Astrocyte (in vitro differentiated cells and primary cell): ENCODE results near the gene FIZ1. TPM values are rescaled to one million over a fixed set of nuclear protein-coding genes. Genes with fewer than 3 reads are reported as not detected.

Experiments used
- DNase-seq: peaks from one replicate; pipeline ENCODE4 v3.0.0-alpha.2; 2010; ENCODE audit warnings: low read depth
- FAIRE-seq: peaks from 2 replicates; lab custom pipeline; 2011; peaks lifted over from hg19 to GRCh38; lab: Jason Lieb, UNC
- H2AFZ ChIP-seq: 2 replicates; pipeline ENCODE4 v1.6.0; 2012; ENCODE audit warnings: low read depth, low read length, inconsistent platforms
- H3K27ac ChIP-seq: 2 replicates; pipeline ENCODE4 v1.5.1; 2011; ENCODE audit warnings: low read depth, low read length, inconsistent platforms
- H3K27me3 ChIP-seq: 2 replicates; pipeline ENCODE4 v1.6.0; 2011; ENCODE audit warnings: low read length, inconsistent platforms; ENCODE audit not compliant: insufficient read depth
- H3K36me3 ChIP-seq: 2 replicates; pipeline ENCODE4 v1.5.1; 2011; ENCODE audit warnings: low read length, inconsistent platforms; ENCODE audit not compliant: insufficient read depth
- H3K4me1 ChIP-seq: 2 replicates; pipeline ENCODE4 v1.5.1; 2011; ENCODE audit warnings: low read length, inconsistent platforms; ENCODE audit not compliant: insufficient read depth
- H3K4me2 ChIP-seq: 2 replicates; pipeline ENCODE4 v1.6.0; 2012; ENCODE audit warnings: low read length, inconsistent platforms
- H3K4me3 ChIP-seq: 2 replicates; pipeline ENCODE4 v1.5.1; 2011; ENCODE audit warnings: low read depth, mild to moderate bottlenecking, low read length, inconsistent platforms; ENCODE audit not compliant: insufficient read depth
- H3K79me2 ChIP-seq: 2 replicates; pipeline ENCODE4 v1.6.0; 2012; ENCODE audit warnings: mild to moderate bottlenecking, low read length, inconsistent platforms; ENCODE audit not compliant: insufficient read depth
- H3K9ac ChIP-seq: 2 replicates; pipeline ENCODE4 v1.6.0; 2012; ENCODE audit warnings: mild to moderate bottlenecking, low read length, inconsistent platforms
- H3K9me3 ChIP-seq: 2 replicates; pipeline ENCODE4 v1.5.1; 2012; ENCODE audit warnings: low read depth, mild to moderate bottlenecking, low read length, inconsistent platforms; ENCODE audit not compliant: insufficient read depth
- H4K20me1 ChIP-seq: 2 replicates; pipeline ENCODE4 v1.6.0; 2012; ENCODE audit warnings: low read length, inconsistent platforms; ENCODE audit not compliant: insufficient read depth
- H3K27ac Mint-ChIP-seq: one replicate; pipeline ENCODE4 v1.8.0; 2021; ENCODE audit warnings: mild to moderate bottlenecking, mixed read lengths; ENCODE audit not compliant: unreplicated experiment
- H3K27me3 Mint-ChIP-seq: one replicate; pipeline ENCODE4 v1.8.0; 2021; ENCODE audit warnings: low read depth, mixed read lengths; ENCODE audit not compliant: unreplicated experiment
- H3K36me3 Mint-ChIP-seq: one replicate; pipeline ENCODE4 v1.8.0; 2021; ENCODE audit warnings: low read depth, mixed read lengths; ENCODE audit not compliant: unreplicated experiment
- H3K4me1 Mint-ChIP-seq: one replicate; pipeline ENCODE4 v1.8.0; 2021; ENCODE audit warnings: low read depth, mixed read lengths; ENCODE audit not compliant: unreplicated experiment
- H3K4me3 Mint-ChIP-seq: one replicate; pipeline ENCODE4 v1.8.0; 2021; ENCODE audit warnings: mild to moderate bottlenecking, moderate library complexity, mixed read lengths; ENCODE audit not compliant: unreplicated experiment
- H3K9me3 Mint-ChIP-seq: one replicate; pipeline ENCODE4 v1.8.0; 2021; ENCODE audit warnings: mild to moderate bottlenecking, mixed read lengths; ENCODE audit not compliant: unreplicated experiment
- CTCF ChIP-seq: IDR thresholded peaks from 2 replicates; pipeline ENCODE4 v1.5.1; 2011; ENCODE audit warnings: low read depth, mild to moderate bottlenecking, inconsistent platforms, low read length, moderate library complexity; ENCODE audit not compliant: insufficient read depth
- EZH2 ChIP-seq: IDR thresholded peaks from 2 replicates; pipeline ENCODE4 v1.6.1; 2012; ENCODE audit warnings: mild to moderate bottlenecking, low read length, inconsistent platforms; ENCODE audit not compliant: insufficient read depth
- total RNA-seq: library from RNA; stranded (reverse); gene quantifications from 2 replicates; pipeline ENCODE4 v1.2.1, GENCODE V29; 2021

The FIZ1 gene
- total RNA-seq, 1 donor from 2014 or later, result 14.5 TPM

DNA sequence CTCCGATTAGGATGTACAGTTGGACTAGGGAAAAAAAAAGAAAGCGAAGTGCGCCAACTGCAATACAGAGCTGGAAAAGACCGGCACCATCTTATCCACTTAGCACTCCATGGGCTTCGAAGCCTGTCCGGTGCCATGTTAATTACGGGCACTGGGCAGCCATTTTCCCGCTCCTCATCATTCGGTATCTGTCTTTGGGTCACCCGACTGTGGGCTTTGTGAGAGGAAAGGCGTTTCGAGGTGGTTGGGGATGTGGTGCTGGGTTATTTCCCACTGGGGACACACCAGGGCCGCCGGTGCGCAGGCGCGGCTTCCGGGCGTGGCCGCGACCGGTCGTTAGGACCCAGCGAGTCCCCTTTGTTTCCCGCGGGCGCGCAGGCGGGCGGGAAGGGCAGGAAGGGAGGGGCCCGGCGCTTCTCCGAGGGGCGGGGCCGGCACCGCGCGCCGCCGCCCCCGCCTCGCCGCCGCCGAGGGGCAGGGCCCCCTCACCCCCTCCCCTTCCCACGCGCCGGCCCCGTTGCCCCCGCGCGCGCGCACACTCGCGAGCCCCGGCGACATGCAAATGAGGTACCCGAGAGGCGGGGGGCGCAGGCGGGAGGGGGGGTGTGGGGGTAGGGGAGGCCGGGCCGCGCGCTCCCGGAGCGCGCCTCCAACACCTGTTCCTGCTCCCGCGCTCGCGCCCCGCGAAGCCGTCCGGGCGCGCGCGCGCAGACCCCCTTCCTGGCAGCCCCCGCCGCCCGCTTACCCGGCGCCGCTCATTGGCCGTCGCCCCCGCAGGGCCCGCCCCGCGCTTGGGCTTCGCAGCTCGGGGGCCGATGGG lies 735 bp upstream of the FIZ1 start, which contains the start of gene ZNF524:
Gene ZNF524, plus strand, starts transcription at position 447 of the 820 bp plus-strand sequence. CDS start 1,825 bp downstream, outside the sequence.
- DNase-seq (peak; percentile 77), FAIRE-seq (no peak)

GRCh38 chr19:55598719-55599467 lies 424 bp downstream of the FIZ1 start:
- Histone ChIP-seq H2AFZ (peak overlapping the region; percentile 84), H3K4me2 (peak overlapping the region; percentile 89), H3K27me3 (no peaks in the 10 kb centered on the region), H4K20me1 (no peaks in the 10 kb centered on the region), H3K4me3 (peak overlapping the region; percentile 90), H3K27ac (peak overlapping the region; percentile 96), H3K36me3 (peaks cover 19% of the 10 kb centered on the region), H3K4me1 (no peaks in the 10 kb centered on the region), H3K79me2 (peaks cover 12% of the 10 kb centered on the region), H3K9ac (peak overlapping the region; percentile 96), H3K9me3 (no peaks in the 10 kb centered on the region)
- peak overlapping the region; percentile 97 for H3K4me3 Mint-ChIP-seq
- DNase-seq (peak; percentile 83), FAIRE-seq (no peak)
- H3K4me1 Mint-ChIP-seq, result peaks cover 4% of the 10 kb centered on the region
- H3K27ac Mint-ChIP-seq, result peak overlapping the region; percentile 80
- no peaks in the 10 kb centered on the region for H3K27me3 Mint-ChIP-seq
- peaks cover 24% of the 10 kb centered on the region for H3K36me3 Mint-ChIP-seq
- TF ChIP-seq EZH2, result no peak
- no peak for TF ChIP-seq CTCF
- H3K9me3 Mint-ChIP-seq, result peaks cover 8% of the 10 kb centered on the region

More for the DNA sequence above, 735 bp upstream of the FIZ1 start, which contains the start of gene ZNF524:
- Histone ChIP-seq H3K4me1 (peaks cover 5% of the 10 kb centered on the region), H3K9ac (peak within 1 kb of the TSS; percentile 96), H3K9me3 (no peaks in the 10 kb centered on the region), H3K4me3 (peak within 1 kb of the TSS; percentile 90), H3K27me3 (no peaks in the 10 kb centered on the region), H3K36me3 (peaks cover 14% of the 10 kb centered on the region), H3K79me2 (peaks cover 12% of the 10 kb centered on the region), H2AFZ (peak within 1 kb of the TSS; percentile 84), H4K20me1 (no peaks in the 10 kb centered on the region), H3K27ac (peak within 1 kb of the TSS; percentile 96), H3K4me2 (peak within 1 kb of the TSS; percentile 89)
- TF ChIP-seq CTCF (no peak), EZH2 (no peak)
- H3K4me1 Mint-ChIP-seq, result peaks cover 6% of the 10 kb centered on the region
- peak within 1 kb of the TSS; percentile 97 for H3K4me3 Mint-ChIP-seq
- peaks cover 21% of the 10 kb centered on the region for H3K36me3 Mint-ChIP-seq
- H3K27ac Mint-ChIP-seq, result peak within 1 kb of the TSS; percentile 99
- peaks cover 8% of the 10 kb centered on the region for H3K9me3 Mint-ChIP-seq
- no peaks in the 10 kb centered on the region for H3K27me3 Mint-ChIP-seq
